Measurements from ENCODE around the gene TMTC2. TPM values are rescaled to one million over a fixed set of nuclear protein-coding genes. Genes with fewer than 3 reads are reported as not detected.
"Not testable (repeated sequence)": the region's sequence is repeated elsewhere in the genome, so short reads cannot be mapped to it uniquely, and the experiment has no call there.

TMTC2 gene
- total and polyA plus RNA-seq, 10 of the 15 experiments (the other 5 are each of a cell fraction or from before 2014, with no cell fraction given) = 0.14 to 9.7 (median 1.2) TPM

GRCh38 chr12:82842480-82842879, 155.8 kb downstream of the TMTC2 start:
- no peak overlapping the region for H2AFZ ChIP-seq (ENCODE audit: control insufficient read depth, low read depth, low read length)
- no peak overlapping the region for H3K4me2 ChIP-seq (ENCODE audit: control insufficient read depth, insufficient read depth)
- no peak overlapping the region for H3K9ac ChIP-seq (ENCODE audit: control insufficient read depth, insufficient read depth, low read length)
- 80% methylated on average over 3 of the region's 3 CpGs for WGBS (ENCODE audit: insufficient coverage, insufficient replicate concordance, low lambda C conversion rate, missing lambda C conversion rate)
- FAIRE-seq (no peak), ATAC-seq (no peak), DNase-seq (ENCODE audit: low read depth, low spot score) (no peak)
- no peaks in the 10 kb centered on the region for H3K36me3 ChIP-seq (ENCODE audit: control insufficient read depth in 2 of 2, insufficient read depth in 2 of 2, low read length in 1 of 2)
- H3K9me3 ChIP-seq (replicated peaks; ENCODE audit: control insufficient read depth, insufficient read depth, low read length) = no peaks in the 10 kb centered on the region; the same call in 2 of the 3 replicates
- intact Hi-C loops (cut with micrococcal nuclease; ENCODE audit: unreplicated experiment) = no loop called here
- POLR2A ChIA-PET = no interaction called here
- H3K4me1 ChIP-seq (ENCODE audit: control insufficient read depth, insufficient read depth, low read length) = no peaks in the 10 kb centered on the region
- TF ChIP-seq KDM1A (IDR thresholded peaks at IDR 0.05; ENCODE audit: borderline replicate concordance) (no peak), POLR2A (IDR thresholded peaks at IDR 0.05; ENCODE audit: low read depth, low read length) (no peak), LARP7 (IDR thresholded peaks at IDR 0.05) (no peak), PBX3 (IDR thresholded peaks at IDR 0.05; ENCODE audit: insufficient replicate concordance, low read depth, low read length) (no peak), YBX1 (IDR thresholded peaks at IDR 0.05) (no peak), SMARCA5 (IDR thresholded peaks at IDR 0.05) (no peak), BMI1 (IDR thresholded peaks at IDR 0.05; ENCODE audit: borderline replicate concordance) (no peak), ASH2L (IDR thresholded peaks at IDR 0.05; ENCODE audit: borderline replicate concordance, low read depth) (no peak), HCFC1 (IDR thresholded peaks at IDR 0.05; ENCODE audit: low read length) (no peak), MLLT1 (IDR thresholded peaks at IDR 0.05) (no peak)
- H4K20me1 ChIP-seq (ENCODE audit: control insufficient read depth, insufficient read depth) = no peaks in the 10 kb centered on the region
- H3K4me3 ChIP-seq = no peak overlapping the region
- CTCF ChIA-PET = no interaction called here
- SMC1A ChIA-PET (ENCODE audit: uncharacterized antibody, unreplicated experiment) = no interaction called here
- H3K27me3 ChIP-seq (replicated peaks in 1 of 2; ENCODE audit: control insufficient read depth in 2 of 2, insufficient read depth in 2 of 2, low read length in 1 of 2) = no peaks in the 10 kb centered on the region
- RAD21 ChIA-PET (ENCODE audit: unreplicated experiment) = no interaction called here
- no peak overlapping the region for H3K27ac ChIP-seq (ENCODE audit: control insufficient read depth, insufficient read depth)
- no TSS peak for BruUV-seq (replicated peaks)
- in situ Hi-C loops (cut with MboI) = no loop called here
- no peaks in the 10 kb centered on the region for H3K79me2 ChIP-seq (ENCODE audit: control insufficient read depth, insufficient read depth, low read length)

GRCh38 chr12:82845076-82845475, 158.4 kb downstream of the TMTC2 start:
- ATAC-seq; H3K9ac ChIP-seq (ENCODE audit: control insufficient read depth, insufficient read depth, low read length); H3K4me2 ChIP-seq (ENCODE audit: control insufficient read depth, insufficient read depth); H3K79me2 ChIP-seq (ENCODE audit: control insufficient read depth, insufficient read depth, low read length); H2AFZ ChIP-seq (ENCODE audit: control insufficient read depth, low read depth, low read length); H3K27me3 ChIP-seq (replicated peaks in 1 of 2; ENCODE audit: control insufficient read depth in 2 of 2, insufficient read depth in 2 of 2, low read length in 1 of 2); in situ Hi-C loops (cut with MboI); H3K4me1 ChIP-seq (ENCODE audit: control insufficient read depth, insufficient read depth, low read length); intact Hi-C loops (cut with micrococcal nuclease; ENCODE audit: unreplicated experiment); FAIRE-seq; H4K20me1 ChIP-seq (ENCODE audit: control insufficient read depth, insufficient read depth); DNase-seq (ENCODE audit: low read depth, low spot score); H3K9me3 ChIP-seq (replicated peaks; ENCODE audit: control insufficient read depth, insufficient read depth, low read length); BruUV-seq (replicated peaks); H3K27ac ChIP-seq (ENCODE audit: control insufficient read depth, insufficient read depth); H3K4me3 ChIP-seq; H3K36me3 ChIP-seq (ENCODE audit: control insufficient read depth in 2 of 2, insufficient read depth in 2 of 2, low read length in 1 of 2): not testable (repeated sequence)
- RAD21 ChIA-PET (ENCODE audit: unreplicated experiment) = interaction anchor here (0.6 to 0.7 kb wide), 2 partner anchors 38 to 40 kb away, joined by 3 read pairs; no protein-coding TSS in a partner anchor
- WGBS (ENCODE audit: insufficient coverage, insufficient replicate concordance, low lambda C conversion rate, missing lambda C conversion rate) = 92% methylated on average over 2 of the region's 7 CpGs
- CTCF ChIA-PET = interaction anchor here (0.6 kb wide), 1 partner anchor 668 kb away, joined by 3 read pairs; no protein-coding TSS in a partner anchor
- POLR2A ChIA-PET = interaction anchor here (0.6 kb wide), 1 partner anchor 19 kb away, joined by 3 read pairs; no protein-coding TSS in a partner anchor
- SMC1A ChIA-PET (ENCODE audit: uncharacterized antibody, unreplicated experiment) = interaction anchor here (0.6 to 1.7 kb wide), 4 partner anchors 10 to 159 kb away, joined by 3 to 6 read pairs (median 4); no protein-coding TSS in a partner anchor

All from GM12878 (cell line).